A172 (cell line): ENCODE measurements around the gene CPZ. TPM values are rescaled to one million over a fixed set of nuclear protein-coding genes. Genes with fewer than 3 reads are reported as not detected.
"Not testable (repeated sequence)": the region's sequence is repeated elsewhere in the genome, so short reads cannot be mapped to it uniquely, and the experiment has no call there.

Experiments used
- DNase-seq: peaks from one replicate; pipeline ENCODE4 v3.0.0-alpha.2; 2015; ENCODE audit warnings: low spot score
- total RNA-seq: library from RNA; depleted of rRNA; stranded (reverse); fragments of >200 nt; shearing (Covaris generic); gene quantifications from 2 replicates; pipeline ENCODE4 v1.2.3, GENCODE V29; 2014; rRNA removed

The CPZ gene
- total RNA-seq, 1 experiment from 2014 or later: 3.1 TPM

- DNase-seq: no peak
These were observed 59.9 kb downstream of the CPZ start for GRCh38 chr4:8652181-8653078.

GRCh38 chr4:8653326-8654000 is 60.9 kb downstream of the CPZ start:
- DNase-seq: no peak

- DNase-seq: not testable (repeated sequence)
These were observed 61.6 kb downstream of the CPZ start for GRCh38 chr4:8654139-8654538.

- DNase-seq: no peak
These were observed 63.0 kb downstream of the CPZ start for GRCh38 chr4:8655411-8656184.

GRCh38 chr4:8656185-8656517 is 63.6 kb downstream of the CPZ start:
- no peak for DNase-seq

- no peak for DNase-seq
These were observed 64.3 kb downstream of the CPZ start for GRCh38 chr4:8656711-8657380.

GRCh38 chr4:8657381-8658088 is 65.0 kb downstream of the CPZ start:
- DNase-seq: no peak

GRCh38 chr4:8662776-8663175 is 70.2 kb downstream of the CPZ start:
- DNase-seq: no peak

- no peak for DNase-seq
These were observed 71.7 kb downstream of the CPZ start for GRCh38 chr4:8664031-8664805.

GRCh38 chr4:8664976-8665375 is 72.4 kb downstream of the CPZ start:
- no peak for DNase-seq

GRCh38 chr4:8665406-8666360 is 73.1 kb downstream of the CPZ start:
- peak; percentile 55 for DNase-seq

GRCh38 chr4:8666581-8666980 is 74.0 kb downstream of the CPZ start:
- DNase-seq: no peak

Other genes starting within 250 kb of the CPZ start
- gene ACOX3, start 152.0 kb upstream of the CPZ start, total RNA-seq: 21.9 and 26.5 TPM in 2 replicates
- 8.4 and 10.0 TPM in 2 replicates for gene TRMT44, start 152.0 kb upstream of the CPZ start, total RNA-seq
- gene GPR78, start 12.4 kb upstream of the CPZ start, total RNA-seq: 0.12 and 0.59 TPM in 2 replicates